Inferior parietal cortex (tissue), 1 donor: Measurements from ENCODE around the gene PNMA6E.

Experiments used
- DNase-seq: peaks from one replicate; pipeline ENCODE4 v3.0.0-alpha.2; 2016; ENCODE audit errors: extremely low spot score

The PNMA6E gene

DNA sequence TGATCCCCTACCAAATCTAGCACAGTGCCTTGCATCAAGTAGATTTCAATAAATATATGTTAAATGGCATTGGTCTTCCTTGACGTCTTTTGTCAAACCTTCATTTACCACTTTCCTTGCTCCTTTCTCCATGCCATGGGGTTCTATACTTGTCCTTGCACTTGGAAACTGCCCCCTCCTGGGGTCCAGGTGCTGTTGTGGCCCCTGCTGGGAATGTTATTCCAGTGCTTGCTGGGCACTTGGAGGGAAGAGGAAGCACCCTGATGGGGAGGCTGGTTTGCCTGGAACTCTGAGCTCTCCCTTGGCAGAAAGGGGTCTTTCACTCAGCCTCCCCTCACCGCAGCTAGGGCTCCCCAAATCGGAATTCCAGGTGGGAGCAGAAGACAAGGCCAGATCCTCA, 48.3 kb downstream of the PNMA6E start:
- DNase-seq, result no peak

DNA sequence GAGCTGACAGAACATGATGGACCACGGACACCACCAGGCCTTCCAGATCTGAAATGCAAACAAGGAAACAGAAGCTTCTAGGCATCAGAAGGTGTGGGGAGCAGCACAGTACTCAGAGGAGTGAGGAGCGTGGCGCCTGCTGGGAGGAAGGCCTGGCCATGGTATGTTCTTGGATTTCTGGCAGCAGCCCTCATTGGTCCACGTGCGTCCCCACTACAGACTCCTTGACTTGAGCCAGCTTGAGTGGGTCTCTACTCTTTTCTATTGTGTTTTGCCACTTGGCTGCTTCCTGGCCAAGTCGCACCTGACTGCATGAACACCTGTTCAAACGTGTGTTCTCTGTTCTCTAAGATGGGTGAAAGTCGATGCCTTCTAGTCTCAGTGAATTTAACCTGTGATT, 49.2 kb downstream of the PNMA6E start:
- no peak for DNase-seq

DNA sequence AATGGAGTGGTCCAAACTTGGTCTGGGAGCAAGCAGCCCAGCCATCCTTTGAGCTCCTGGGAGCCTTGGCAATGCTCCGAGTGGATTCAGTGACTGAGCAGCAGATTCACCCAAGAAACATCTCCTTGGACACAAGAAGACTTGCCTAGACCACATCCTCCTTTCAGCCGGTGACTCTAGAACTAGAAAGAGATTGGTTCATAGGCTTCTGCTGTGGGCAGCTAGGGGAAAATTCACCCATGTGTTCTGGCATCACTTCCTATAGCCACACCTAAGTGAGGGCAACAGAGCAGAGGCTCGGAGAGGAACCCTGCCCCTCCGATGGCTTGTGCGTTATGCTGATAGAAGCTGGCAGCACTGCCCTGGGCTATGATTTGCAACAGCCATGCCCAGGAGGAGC, 51.2 kb downstream of the PNMA6E start:
- DNase-seq, result no peak

DNA sequence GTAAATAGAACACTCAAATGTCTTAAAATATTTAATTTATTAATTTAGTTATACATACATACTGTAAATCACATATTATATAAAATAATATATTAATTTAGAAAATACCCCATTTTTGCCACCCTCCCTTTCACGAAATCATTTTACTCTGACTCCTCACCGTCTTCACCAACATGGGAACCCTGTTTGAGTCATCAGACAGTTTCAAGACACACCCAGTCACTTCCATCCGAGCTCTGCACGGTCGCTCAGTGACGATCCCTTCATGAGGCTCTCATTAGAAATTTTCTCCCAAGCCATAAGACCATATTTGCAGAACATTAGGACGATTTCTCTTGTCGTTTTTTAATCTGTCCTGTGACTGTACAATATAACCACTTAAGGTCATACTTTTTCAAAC, 52.7 kb downstream of the PNMA6E start:
- no peak for DNase-seq

DNA sequence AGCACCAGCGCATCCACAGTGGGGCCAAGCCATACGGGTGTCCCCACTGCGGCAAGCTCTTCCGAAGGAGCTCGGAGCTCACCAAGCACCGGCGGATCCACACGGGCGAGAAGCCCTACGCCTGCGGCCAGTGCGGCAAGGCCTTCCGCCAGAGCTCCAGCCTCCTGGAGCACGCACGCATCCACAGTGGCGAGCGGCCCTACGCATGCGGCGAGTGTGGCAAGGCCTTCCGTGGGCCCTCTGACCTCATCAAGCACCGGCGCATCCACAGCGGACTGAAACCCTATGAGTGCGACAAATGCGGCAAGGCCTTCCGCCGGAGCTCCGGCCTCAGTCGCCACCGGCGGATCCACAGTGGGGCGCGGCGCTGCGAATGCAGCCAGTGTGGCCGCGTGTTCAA, 53.6 kb downstream of the PNMA6E start:
- no peak for DNase-seq
